H1 (cell line): ENCODE data around the gene ACRV1. TPM values are rescaled to one million over a fixed set of nuclear protein-coding genes. Genes with fewer than 3 reads are reported as not detected.
A peak's percentile ranks its signal among the peaks of the same experiment; 100 is the strongest.

Experiments
- CTCF ChIA-PET: fragments of 300-600 bp; sonication (Branson Sonifier 250); formaldehyde crosslinking; loops from one replicate; lab custom pipeline; 2021; ENCODE audit not compliant: partially characterized antibody; lab: Charles Lee
- POLR2A ChIA-PET: fragments of 300-600 bp; sonication (Branson Sonifier 250); formaldehyde crosslinking; loops from one replicate; lab custom pipeline; 2021; ENCODE audit warnings: inconsistent platforms; ENCODE audit not compliant: partially characterized antibody; lab: Charles Lee
- DNase-seq, 2 experiments: peaks; one replicate each; pipeline versions ENCODE4 v3.0.0 to v3.0.0-alpha.2; 2010 to 2022; ENCODE audit warnings: low spot score in 2 of 2, low read depth in 1 of 2, mixed read lengths in 1 of 2
- FAIRE-seq: peaks from 2 replicates; lab custom pipeline; 2011; peaks lifted over from hg19 to GRCh38; lab: Jason Lieb, UNC
- H2AFZ ChIP-seq: 2 replicates; pipeline ENCODE4 v1.8.1; 2012; ENCODE audit warnings: low read length, inconsistent platforms
- H2AK5ac ChIP-seq: 2 replicates; pipeline ENCODE4 v1.6.1; 2013; ENCODE audit warnings: low read depth, low read length
- H2BK120ac ChIP-seq: replicated peaks from 2 replicates; pipeline ENCODE3; 2013; ENCODE audit warnings: low read depth, low read length, inconsistent platforms
- H2BK12ac ChIP-seq: 2 replicates; pipeline ENCODE4 v1.6.1; 2013; ENCODE audit warnings: low read depth, low read length
- H2BK15ac ChIP-seq: 2 replicates; pipeline ENCODE4 v1.6.1; 2013; ENCODE audit warnings: low read length
- H2BK20ac ChIP-seq: 2 replicates; pipeline ENCODE4 v1.6.1; 2013; ENCODE audit warnings: low read length
- H2BK5ac ChIP-seq: 2 replicates; pipeline ENCODE4 v1.6.1; 2013; ENCODE audit warnings: low read depth, low read length
- H3K14ac ChIP-seq: 2 replicates; pipeline ENCODE4 v1.6.1; 2013; ENCODE audit warnings: inconsistent platforms; ENCODE audit not compliant: insufficient read length
- H3K18ac ChIP-seq: 2 replicates; pipeline ENCODE4 v1.6.1; 2013; ENCODE audit warnings: low read length; ENCODE audit errors: extremely low read depth
- H3K23ac ChIP-seq: 2 replicates; pipeline ENCODE4 v1.6.1; 2013; ENCODE audit warnings: inconsistent platforms; ENCODE audit not compliant: insufficient read length
- H3K23me2 ChIP-seq: 2 replicates; pipeline ENCODE4 v1.6.1; 2013; ENCODE audit warnings: low read depth, low read length
- H3K27ac ChIP-seq: 2 replicates; pipeline ENCODE4 v1.6.1; 2011; ENCODE audit warnings: low read depth, low read length, inconsistent platforms
- H3K27me3 ChIP-seq, 4 experiments: replicated peaks in 1 of 4; 1 replicate in 1 of 4; 2 replicates in 3 of 4; pipeline versions ENCODE4 v1.6.1 to v1.8.1; 2011 to 2013; ENCODE audit warnings: low read length in 3 of 4, mild to moderate bottlenecking in 3 of 4, inconsistent platforms in 2 of 4, mixed read lengths in 2 of 4, moderate library complexity in 1 of 4; ENCODE audit not compliant: control insufficient read depth in 3 of 4, insufficient read depth in 3 of 4; ENCODE audit errors: extremely low read depth in 1 of 4
- H3K36me3 ChIP-seq, 4 experiments: 2 replicates each; pipeline versions ENCODE4 v1.6.1 to v1.8.1; 2011 to 2013; ENCODE audit warnings: mild to moderate bottlenecking in 4 of 4, low read length in 3 of 4, moderate library complexity in 2 of 4, control low read depth in 1 of 4, inconsistent platforms in 1 of 4; ENCODE audit not compliant: insufficient read depth in 4 of 4, control insufficient read depth in 2 of 4
- H3K4ac ChIP-seq: replicated peaks from 2 replicates; pipeline ENCODE3; 2013; ENCODE audit warnings: low read length, low read depth, mixed read lengths, inconsistent platforms; ENCODE audit not compliant: insufficient read length
- H3K4me1 ChIP-seq, 4 experiments: replicated peaks in 1 of 4; 1 replicate in 1 of 4; 2 replicates in 3 of 4; pipeline versions ENCODE4 v1.6.1 to v1.8.1; 2011 to 2013; ENCODE audit warnings: low read length in 3 of 4, inconsistent platforms in 2 of 4, mixed read lengths in 1 of 4; ENCODE audit not compliant: insufficient read depth in 4 of 4, control insufficient read depth in 3 of 4
- H3K4me2 ChIP-seq, 2 experiments: 2 replicates each; pipeline versions ENCODE4 v1.6.1 to v1.8.1; 2011 to 2013; ENCODE audit warnings: low read depth in 2 of 2, low read length in 2 of 2, control low read depth in 1 of 2, inconsistent platforms in 1 of 2, mild to moderate bottlenecking in 1 of 2; ENCODE audit not compliant: insufficient read depth in 1 of 2
- H3K4me3 ChIP-seq, 4 experiments: fragments of 200-600, 300-600 bp in 1 of 4; sonication (generic), shearing (Covaris generic), sonication (Bioruptor Twin) in 1 of 4; 2 replicates each; pipeline versions ENCODE4 v1.5.1 to v1.8.1; 2011 to 2016; ENCODE audit warnings: low read length in 4 of 4, low read depth in 3 of 4, control low read depth in 2 of 4, inconsistent platforms in 2 of 4, mild to moderate bottlenecking in 2 of 4, mixed read lengths in 1 of 4, moderate library complexity in 1 of 4; ENCODE audit not compliant: insufficient read depth in 2 of 4; ENCODE audit errors: extremely low read depth in 1 of 4
- H3K56ac ChIP-seq: replicated peaks from 2 replicates; pipeline ENCODE3; 2013; ENCODE audit warnings: low read depth, mild to moderate bottlenecking, mixed read lengths, low read length, inconsistent platforms; ENCODE audit not compliant: insufficient read length
- H3K79me1 ChIP-seq: 2 replicates; pipeline ENCODE4 v1.6.1; 2013; ENCODE audit warnings: low read depth, low read length, control low read depth
- H3K79me2 ChIP-seq, 2 experiments: 2 replicates each; pipeline versions ENCODE4 v1.6.1 to v1.8.1; 2012 to 2013; ENCODE audit warnings: low read length in 2 of 2, mild to moderate bottlenecking in 2 of 2, inconsistent platforms in 1 of 2; ENCODE audit not compliant: insufficient read depth in 2 of 2, control insufficient read depth in 1 of 2
- H3K9ac ChIP-seq, 4 experiments: replicated peaks in 1 of 4; 1 replicate in 1 of 4; 2 replicates in 3 of 4; pipeline versions ENCODE4 v1.6.1 to v1.8.1; 2011 to 2013; ENCODE audit warnings: low read depth in 3 of 4, low read length in 3 of 4, control low read depth in 2 of 4, mild to moderate bottlenecking in 2 of 4, moderate library complexity in 2 of 4, inconsistent platforms in 1 of 4; ENCODE audit errors: extremely low read depth in 1 of 4
- H3K9me3 ChIP-seq, 2 experiments: 2 replicates each; pipeline versions ENCODE4 v1.6.1 to v1.8.1; 2012 to 2013; ENCODE audit warnings: mild to moderate bottlenecking in 2 of 2, moderate library complexity in 2 of 2, control low read depth in 1 of 2, inconsistent platforms in 1 of 2, low read depth in 1 of 2, low read length in 1 of 2, mixed read lengths in 1 of 2; ENCODE audit not compliant: insufficient read depth in 2 of 2
- H4K20me1 ChIP-seq, 2 experiments: replicated peaks in 1 of 2; 2 replicates each; pipeline versions ENCODE3 to v1.8.1; 2011 to 2013; ENCODE audit warnings: inconsistent platforms in 2 of 2, low read length in 2 of 2, mild to moderate bottlenecking in 1 of 2; ENCODE audit not compliant: insufficient read depth in 2 of 2, control insufficient read depth in 1 of 2
- H4K5ac ChIP-seq: 2 replicates; pipeline ENCODE4 v1.6.1; 2013; ENCODE audit warnings: low read length, low read depth, mixed read lengths, inconsistent platforms; ENCODE audit not compliant: insufficient read length
- H4K8ac ChIP-seq: 2 replicates; pipeline ENCODE4 v1.8.0; 2013; ENCODE audit warnings: mild to moderate bottlenecking, moderate library complexity, low read length, inconsistent platforms; ENCODE audit not compliant: insufficient read depth; ENCODE audit errors: extremely low read depth
- H4K91ac ChIP-seq: replicated peaks from 2 replicates; pipeline ENCODE3; 2013; ENCODE audit warnings: low read length, mixed read lengths, inconsistent platforms; ENCODE audit not compliant: insufficient read length
- RAD21 ChIP-seq, 2 experiments: IDR thresholded peaks in 1 of 2; conservative IDR thresholded peaks in 1 of 2; 2 replicates each; pipeline ENCODE4 v1.6.1; 2011; ENCODE audit warnings: low read depth in 2 of 2, low read length in 2 of 2, improper control_type of control experiment in 1 of 2, inconsistent platforms in 1 of 2, mild to moderate bottlenecking in 1 of 2, moderate library complexity in 1 of 2
- RXRA ChIP-seq: IDR thresholded peaks from 2 replicates; pipeline ENCODE4 v1.6.1; 2011; ENCODE audit warnings: low read depth, mild to moderate bottlenecking, low read length, moderate library complexity; ENCODE audit not compliant: insufficient read depth
- WGBS, 2 experiments: shearing (Covaris generic) in 1 of 2; methylation state at CpG; one replicate each; pipeline versions ENCODE4 v1.1.6 to v1.1.7; 2013 to 2015; ENCODE audit warnings: low lambda C conversion rate in 2 of 2, mixed read lengths in 2 of 2, inconsistent platforms in 1 of 2, low coverage in 1 of 2, missing lambda C conversion rate in 1 of 2; ENCODE audit not compliant: insufficient replicate concordance in 2 of 2, insufficient coverage in 1 of 2, insufficient read length in 1 of 2; ENCODE audit errors: extremely low coverage in 1 of 2, missing lambda C conversion rate in 1 of 2; 5-methylcytosine and 5-hydroxymethylcytosine counted together
- polyA plus RNA-seq, 7 experiments: library from polyadenylated mRNA; depleted of rRNA in 3 of 7; stranded (reverse) in 5 of 7; unstranded in 2 of 7; fragments of >200 nt in 5 of 7; fragments of 200-250 nt in 2 of 7; gene quantifications; 1 replicate in 5 of 7; 2 replicates in 1 of 7; 4 replicates in 1 of 7; pipeline versions ENCODE4 v1.2.1 to v1.2.3, GENCODE V29; 2011 to 2013; ENCODE audit warnings: missing spikeins in 2 of 7, mixed read lengths in 2 of 7
- total RNA-seq: library from RNA; stranded (reverse); fragmentation: NEBNext Ultra II Directional; extraction: Animal tissue kit (Norgen Biotek cat#: 25700); gene quantifications from 2 replicates; pipeline ENCODE4 v1.2.1, GENCODE V29; 2021
- TF ChIP-seq, protein P1 (sequence below), 3 experiments: IDR thresholded peaks; 1 replicate in 2 of 3; 2 replicates in 1 of 3; pipeline versions ENCODE4 v1.5.1 to v1.6.1; 2011; ENCODE audit warnings: low read length in 3 of 3, mild to moderate bottlenecking in 3 of 3, inconsistent platforms in 2 of 3, low read depth in 1 of 3, moderate library complexity in 1 of 3; ENCODE audit not compliant: insufficient read depth in 1 of 3; ENCODE audit errors: control extremely low read depth in 1 of 3

Gene ACRV1
- total and polyA plus RNA-seq, 2 of the 8 experiments (the other 6 are each of a cell fraction or from before 2014, with no cell fraction given) = 0.06 TPM; not detected in 1

DNA sequence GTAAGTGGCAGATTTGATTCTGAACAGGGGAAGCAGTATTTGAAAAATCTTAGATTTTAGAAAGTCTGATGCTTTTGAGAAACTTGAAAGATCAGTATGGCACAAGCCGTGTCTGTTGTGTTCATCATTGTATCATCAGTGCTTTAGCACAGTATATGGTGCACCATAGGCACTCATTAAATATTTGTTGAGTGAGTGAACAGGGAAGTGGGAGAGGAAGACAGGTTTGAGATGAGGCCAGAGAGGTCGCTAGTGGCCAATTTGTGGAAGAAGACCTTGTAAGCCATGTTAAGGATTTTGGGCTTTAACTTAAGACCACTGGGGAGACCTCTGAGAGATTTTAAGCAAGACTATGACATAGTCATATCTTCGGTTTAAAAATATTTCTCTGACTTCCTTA, 42.8 kb downstream of the ACRV1 start:
- no peak overlapping the region for H3K18ac ChIP-seq
- no peak overlapping the region for H4K91ac ChIP-seq
- H3K79me2 ChIP-seq = no peaks in the 10 kb centered on the region
- H3K4me3 ChIP-seq = no peak overlapping the region
- no peak overlapping the region for H3K4me2 ChIP-seq
- H2BK15ac ChIP-seq = no peak overlapping the region
- no peak overlapping the region for H2AFZ ChIP-seq
- POLR2A ChIA-PET = interaction anchor here (1.0 to 1.4 kb wide), 3 partner anchors 9 to 39 kb away, joined by 3 to 6 read pairs (median 5); partner anchors contain the start of gene CHEK1
- no peak overlapping the region for H3K14ac ChIP-seq
- no peaks in the 10 kb centered on the region for H3K9me3 ChIP-seq
- no peak overlapping the region for H2BK120ac ChIP-seq
- no peak overlapping the region for H3K9ac ChIP-seq
- no peak for DNase-seq
- TF ChIP-seq RXRA = no peak
- peak in 1 of 2 experiments; percentile 10; a peak in 1 of 4 replicates for TF ChIP-seq RAD21 (IDR thresholded peaks at IDR 0.05 in 1 of 2, conservative IDR thresholded peaks at IDR 0.05 in 1 of 2; ENCODE audit: low read depth in 2 of 2, low read length in 2 of 2)
- TF ChIP-seq, protein P1, sequence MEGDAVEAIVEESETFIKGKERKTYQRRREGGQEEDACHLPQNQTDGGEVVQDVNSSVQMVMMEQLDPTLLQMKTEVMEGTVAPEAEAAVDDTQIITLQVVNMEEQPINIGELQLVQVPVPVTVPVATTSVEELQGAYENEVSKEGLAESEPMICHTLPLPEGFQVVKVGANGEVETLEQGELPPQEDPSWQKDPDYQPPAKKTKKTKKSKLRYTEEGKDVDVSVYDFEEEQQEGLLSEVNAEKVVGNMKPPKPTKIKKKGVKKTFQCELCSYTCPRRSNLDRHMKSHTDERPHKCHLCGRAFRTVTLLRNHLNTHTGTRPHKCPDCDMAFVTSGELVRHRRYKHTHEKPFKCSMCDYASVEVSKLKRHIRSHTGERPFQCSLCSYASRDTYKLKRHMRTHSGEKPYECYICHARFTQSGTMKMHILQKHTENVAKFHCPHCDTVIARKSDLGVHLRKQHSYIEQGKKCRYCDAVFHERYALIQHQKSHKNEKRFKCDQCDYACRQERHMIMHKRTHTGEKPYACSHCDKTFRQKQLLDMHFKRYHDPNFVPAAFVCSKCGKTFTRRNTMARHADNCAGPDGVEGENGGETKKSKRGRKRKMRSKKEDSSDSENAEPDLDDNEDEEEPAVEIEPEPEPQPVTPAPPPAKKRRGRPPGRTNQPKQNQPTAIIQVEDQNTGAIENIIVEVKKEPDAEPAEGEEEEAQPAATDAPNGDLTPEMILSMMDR (IDR thresholded peaks at IDR 0.05; ENCODE audit: control extremely low read depth in 1 of 3, insufficient read depth in 1 of 3, low read depth in 1 of 3, low read length in 3 of 3) = peak in 1 of 3 experiments; percentile 14; a peak in 1 of 4 replicates
- no peak overlapping the region for H3K27ac ChIP-seq
- H2BK20ac ChIP-seq = no peak overlapping the region
- no peak overlapping the region for H2AK5ac ChIP-seq
- H3K56ac ChIP-seq = no peak overlapping the region
- 83% methylated on average over 3 of the region's 3 CpGs; no CpG with 5 or more reads in 1 of the 2 experiments for WGBS, 2 experiments
- no peak overlapping the region for H3K4ac ChIP-seq
- CTCF ChIA-PET = interaction anchor here (1.0 to 1.5 kb wide), 2 partner anchors 10 to 14 kb away, joined by 3 to 4 read pairs; no protein-coding TSS in a partner anchor
- no peak for FAIRE-seq
- H3K36me3 ChIP-seq = peaks cover 22 to 90% (median 69%) of the 10 kb centered on the region in 4 experiments
- H4K8ac ChIP-seq = no peak overlapping the region
- peaks cover 3% of the 10 kb centered on the region in 2 experiments for H4K20me1 ChIP-seq
- no peak overlapping the region for H2BK12ac ChIP-seq
- H4K5ac ChIP-seq = no peak overlapping the region
- no peaks in the 10 kb centered on the region for H3K79me1 ChIP-seq
- H3K27me3 ChIP-seq = no peaks in the 10 kb centered on the region
- no peaks in the 10 kb centered on the region for H3K4me1 ChIP-seq
- no peak overlapping the region for H2BK5ac ChIP-seq
- no peaks in the 10 kb centered on the region for H3K23me2 ChIP-seq
- H3K23ac ChIP-seq = no peak overlapping the region
